ENCODE measurements around the gene AMPH. TPM values are rescaled to one million over a fixed set of nuclear protein-coding genes. Genes with fewer than 3 reads are reported as not detected.

Gene AMPH
- total RNA-seq, 1 donor from 2014 or later = 1.2 TPM

GRCh38 chr7:38461887-38462286, 169.3 kb downstream of the AMPH start:
- no peaks in the 10 kb centered on the region for H3K27me3 ChIP-seq (ENCODE audit: low read depth)
- no peaks in the 10 kb centered on the region for H3K36me3 ChIP-seq
- no peaks in the 10 kb centered on the region for H3K9me3 ChIP-seq
- no peak for TF ChIP-seq CTCF (IDR thresholded peaks at IDR 0.05)
- H3K27ac ChIP-seq = no peak overlapping the region
- ATAC-seq (no peak), DNase-seq (no peak)
- intact Hi-C loops (cut with DNase I) = no loop called here
- H3K4me1 ChIP-seq = no peaks in the 10 kb centered on the region
- no peak overlapping the region for H3K4me3 ChIP-seq

GRCh38 chr7:38453826-38454225, 177.3 kb downstream of the AMPH start:
- H3K9me3 ChIP-seq = no peaks in the 10 kb centered on the region
- H3K4me3 ChIP-seq = no peak overlapping the region
- H3K27me3 ChIP-seq (ENCODE audit: low read depth) = no peaks in the 10 kb centered on the region
- no peak overlapping the region for H3K27ac ChIP-seq
- no peak for TF ChIP-seq CTCF (IDR thresholded peaks at IDR 0.05)
- H3K4me1 ChIP-seq = no peaks in the 10 kb centered on the region
- intact Hi-C loops (cut with DNase I) = no loop called here
- DNase-seq (no peak), ATAC-seq (no peak)
- H3K36me3 ChIP-seq = no peaks in the 10 kb centered on the region

GRCh38 chr7:38453168-38453567, 178.0 kb downstream of the AMPH start:
- no peaks in the 10 kb centered on the region for H3K36me3 ChIP-seq
- no peak for TF ChIP-seq CTCF (IDR thresholded peaks at IDR 0.05)
- no peaks in the 10 kb centered on the region for H3K4me1 ChIP-seq
- intact Hi-C loops (cut with DNase I) = no loop called here
- no peak overlapping the region for H3K4me3 ChIP-seq
- ATAC-seq = no peak
- no peak overlapping the region for H3K27ac ChIP-seq
- DNase-seq = no peak
- no peaks in the 10 kb centered on the region for H3K27me3 ChIP-seq (ENCODE audit: low read depth)
- no peaks in the 10 kb centered on the region for H3K9me3 ChIP-seq

- Histone ChIP-seq H3K27ac (no peak overlapping the region), H3K9me3 (no peaks in the 10 kb centered on the region), H3K27me3 (ENCODE audit: low read depth) (no peaks in the 10 kb centered on the region), H3K4me3 (no peak overlapping the region), H3K4me1 (no peaks in the 10 kb centered on the region), H3K36me3 (no peaks in the 10 kb centered on the region)
- ATAC-seq (no peak), DNase-seq (no peak)
- intact Hi-C loops (cut with DNase I) = no loop called here
- TF ChIP-seq CTCF (IDR thresholded peaks at IDR 0.05) = no peak
These were observed 178.5 kb downstream of the AMPH start for GRCh38 chr7:38452681-38453108.

- H3K36me3 ChIP-seq = no peaks in the 10 kb centered on the region
- H3K27me3 ChIP-seq (ENCODE audit: low read depth) = no peaks in the 10 kb centered on the region
- H3K27ac ChIP-seq = no peak overlapping the region
- H3K4me1 ChIP-seq = no peaks in the 10 kb centered on the region
- TF ChIP-seq CTCF (IDR thresholded peaks at IDR 0.05) = no peak
- H3K9me3 ChIP-seq = no peaks in the 10 kb centered on the region
- ATAC-seq (no peak), DNase-seq (no peak)
- intact Hi-C loops (cut with DNase I) = no loop called here
- no peak overlapping the region for H3K4me3 ChIP-seq
These were observed 179.3 kb downstream of the AMPH start for GRCh38 chr7:38451840-38452239.
